Measurements from ENCODE around the gene FGF11. TPM values are rescaled to one million over a fixed set of nuclear protein-coding genes. Genes with fewer than 3 reads are reported as not detected.

FGF11 gene
- 5.0 to 6.0 TPM (median 5.1 TPM) in 3 replicates for total RNA-seq
- long read RNA-seq, partial matches to known transcripts: 1 of 3 reads
- long read RNA-seq, other reads (novel, unspliced or antisense): 1 of 3 reads

GRCh38 chr17:7439462-7440112, at the start of gene FGF11:
TSS of gene FGF11 (plus strand) at chr17:7439512. CDS start at chr17:7439621, 109 bp downstream.
- no peak for TF ChIP-seq CTCF (IDR thresholded peaks at IDR 0.05)
- H3K27me3 Mint-ChIP-seq (ENCODE audit: low read depth): no peaks in the 10 kb centered on the region
- H3K27ac Mint-ChIP-seq (ENCODE audit: unreplicated experiment): peak within 1 kb of the TSS; percentile 59
- peak within 1 kb of the TSS; percentile 87 for H3K4me3 Mint-ChIP-seq (ENCODE audit: unreplicated experiment)
- H3K36me3 Mint-ChIP-seq (ENCODE audit: low read depth): no peaks in the 10 kb centered on the region
- no peaks in the 10 kb centered on the region for H3K9me3 Mint-ChIP-seq (ENCODE audit: low read depth)
- no peak for DNase-seq (ENCODE audit: low spot score)
- peaks cover 65% of the 10 kb centered on the region for H3K4me1 Mint-ChIP-seq (ENCODE audit: low read depth)

DNA sequence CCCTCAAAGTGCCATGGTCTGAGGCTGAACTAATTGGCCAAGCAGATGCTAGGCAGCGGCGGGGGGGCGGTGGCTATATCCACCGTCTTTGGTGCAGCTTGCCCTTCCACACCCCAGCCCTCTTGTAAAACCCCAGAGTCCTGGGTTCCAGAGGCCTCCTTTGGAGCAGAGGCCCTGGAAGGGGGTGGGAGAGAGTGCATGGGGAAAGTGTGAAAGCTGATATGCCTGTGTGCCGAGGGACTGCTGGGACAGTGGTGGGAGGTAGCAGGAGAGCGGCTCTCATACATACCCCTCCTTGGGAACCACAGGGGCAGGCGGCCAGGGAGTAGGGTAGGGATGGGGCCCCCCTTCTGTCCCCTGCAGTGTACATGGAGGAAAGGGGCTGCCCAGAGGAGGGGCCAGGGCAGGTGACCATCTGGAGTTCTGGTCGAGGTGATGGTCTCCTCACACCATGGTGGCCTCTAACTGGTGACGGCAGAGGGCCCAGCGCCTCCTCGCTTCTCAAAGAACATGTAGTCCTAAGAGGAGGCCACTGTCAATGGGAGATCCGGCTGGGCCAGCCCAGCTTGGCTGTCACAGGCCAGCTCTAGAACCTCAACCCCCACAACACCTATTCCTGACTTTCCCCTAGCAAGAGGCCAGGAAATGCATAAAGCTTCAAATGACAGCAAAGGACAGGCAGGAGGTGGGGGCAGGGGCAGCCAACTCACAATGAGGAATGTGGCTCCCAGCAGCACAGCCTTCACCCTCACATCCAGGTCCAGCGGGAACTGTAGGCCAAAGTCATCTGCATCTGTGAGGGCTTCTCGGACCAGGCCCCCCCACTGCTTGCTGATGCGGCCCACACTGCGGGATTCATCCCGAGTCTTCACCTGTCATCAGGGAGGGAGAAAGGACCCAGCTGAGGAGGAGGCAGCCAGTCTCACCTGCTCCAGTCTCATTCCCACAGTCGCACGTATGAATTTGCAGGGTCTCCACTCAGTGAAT, 49.1 kb upstream of the FGF11 start:
- Mint-ChIP-seq H3K9me3 (ENCODE audit: low read depth) (no peaks in the 10 kb centered on the region), H3K4me3 (ENCODE audit: unreplicated experiment) (no peak overlapping the region), H3K27me3 (ENCODE audit: low read depth) (no peaks in the 10 kb centered on the region), H3K36me3 (ENCODE audit: low read depth) (peaks cover 10% of the 10 kb centered on the region), H3K4me1 (ENCODE audit: low read depth) (peaks cover 16% of the 10 kb centered on the region), H3K27ac (ENCODE audit: unreplicated experiment) (no peak overlapping the region)
- DNase-seq (ENCODE audit: low spot score): no peak
- no peak for TF ChIP-seq CTCF (IDR thresholded peaks at IDR 0.05)

DNA sequence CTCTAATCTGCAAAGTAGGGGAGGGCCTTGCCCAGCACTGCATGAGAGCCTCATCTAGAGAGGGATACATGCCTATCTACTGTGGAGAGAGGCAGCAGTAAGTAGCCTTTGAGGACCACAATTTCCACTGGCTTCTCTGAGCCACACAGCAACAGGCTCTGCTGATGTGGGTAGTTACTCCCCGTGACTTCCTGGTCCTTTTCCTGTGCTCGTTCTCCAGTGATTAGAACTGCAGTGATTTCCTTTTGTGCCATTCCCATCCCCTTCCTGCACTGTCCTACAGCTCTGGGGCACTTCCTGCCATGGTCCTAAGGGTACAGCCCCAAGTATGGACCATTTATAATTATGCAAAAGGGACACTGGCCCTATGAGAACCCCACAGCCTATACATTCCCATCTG, 48.0 kb upstream of the FGF11 start:
- Mint-ChIP-seq H3K4me1 (ENCODE audit: low read depth) (peaks cover 20% of the 10 kb centered on the region), H3K4me3 (ENCODE audit: unreplicated experiment) (no peak overlapping the region), H3K9me3 (ENCODE audit: low read depth) (no peaks in the 10 kb centered on the region), H3K27ac (ENCODE audit: unreplicated experiment) (no peak overlapping the region), H3K27me3 (ENCODE audit: low read depth) (no peaks in the 10 kb centered on the region), H3K36me3 (ENCODE audit: low read depth) (peaks cover 10% of the 10 kb centered on the region)
- no peak for DNase-seq (ENCODE audit: low spot score)
- TF ChIP-seq CTCF (IDR thresholded peaks at IDR 0.05): no peak

DNA sequence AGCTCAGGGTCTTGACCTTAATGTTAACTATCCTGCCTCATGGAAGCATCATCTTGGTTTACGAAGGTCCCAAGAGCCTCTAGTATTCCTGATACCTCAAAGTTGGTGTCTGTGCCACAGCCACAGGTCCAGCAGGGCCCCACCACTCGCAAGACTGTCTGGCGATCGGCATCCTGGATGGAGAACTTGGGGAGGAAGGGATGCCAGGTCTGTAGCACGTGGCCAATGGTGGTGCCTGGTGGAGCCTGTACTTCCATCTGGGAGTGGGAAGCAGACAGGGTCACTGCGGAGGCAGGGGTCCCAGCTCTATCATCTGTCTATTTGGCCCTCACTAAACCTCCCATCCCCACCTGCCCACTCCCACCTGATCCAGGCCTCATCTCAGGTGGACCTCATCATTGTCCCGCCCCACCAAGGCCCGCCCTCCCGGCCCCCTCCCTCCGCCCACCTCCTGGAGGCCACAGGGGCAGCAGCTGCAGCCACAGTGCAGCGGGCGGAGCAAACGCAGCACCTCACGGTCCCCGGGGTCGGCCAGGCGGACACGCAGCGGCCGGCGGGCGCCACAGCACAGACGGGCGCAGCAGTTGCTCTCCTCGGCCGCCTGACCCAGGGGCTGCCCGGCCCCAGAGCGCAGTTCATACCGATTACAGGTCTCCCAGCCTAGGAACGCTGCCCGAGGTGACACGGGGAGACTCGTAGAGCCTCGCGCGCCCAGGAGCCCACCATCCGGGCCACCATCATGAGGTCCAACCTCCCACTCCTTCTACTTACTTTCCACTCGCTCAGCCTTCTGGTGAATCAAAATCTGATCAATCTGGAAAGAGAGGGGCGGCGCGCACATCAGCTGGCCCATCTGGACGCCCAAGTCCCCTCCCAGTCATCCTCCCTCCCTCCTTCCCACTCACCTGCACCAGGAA, 46.4 kb upstream of the FGF11 start:
- TF ChIP-seq CTCF (IDR thresholded peaks at IDR 0.05): no peak
- H3K4me3 Mint-ChIP-seq (ENCODE audit: unreplicated experiment): peak overlapping the region; percentile 91
- peaks cover 20% of the 10 kb centered on the region for H3K4me1 Mint-ChIP-seq (ENCODE audit: low read depth)
- H3K27ac Mint-ChIP-seq (ENCODE audit: unreplicated experiment): no peak overlapping the region
- H3K27me3 Mint-ChIP-seq (ENCODE audit: low read depth): no peaks in the 10 kb centered on the region
- no peaks in the 10 kb centered on the region for H3K9me3 Mint-ChIP-seq (ENCODE audit: low read depth)
- peaks cover 8% of the 10 kb centered on the region for H3K36me3 Mint-ChIP-seq (ENCODE audit: low read depth)
- DNase-seq (ENCODE audit: low spot score): no peak

All from chondrocyte (in vitro differentiated cells).